SH-SY5Y (cell line): Measurements from ENCODE around the gene ABCA7.

Experiments
- GATA2 ChIP-seq: IDR thresholded peaks from 2 replicates; pipeline ENCODE4 v1.6.1; 2011; ENCODE audit warnings: mild to moderate bottlenecking, low read depth, low read length
- GATA3 ChIP-seq: IDR thresholded peaks from 2 replicates; pipeline ENCODE4 v1.6.1; 2011; ENCODE audit warnings: low read depth, mild to moderate bottlenecking, low read length, moderate library complexity

DNA sequence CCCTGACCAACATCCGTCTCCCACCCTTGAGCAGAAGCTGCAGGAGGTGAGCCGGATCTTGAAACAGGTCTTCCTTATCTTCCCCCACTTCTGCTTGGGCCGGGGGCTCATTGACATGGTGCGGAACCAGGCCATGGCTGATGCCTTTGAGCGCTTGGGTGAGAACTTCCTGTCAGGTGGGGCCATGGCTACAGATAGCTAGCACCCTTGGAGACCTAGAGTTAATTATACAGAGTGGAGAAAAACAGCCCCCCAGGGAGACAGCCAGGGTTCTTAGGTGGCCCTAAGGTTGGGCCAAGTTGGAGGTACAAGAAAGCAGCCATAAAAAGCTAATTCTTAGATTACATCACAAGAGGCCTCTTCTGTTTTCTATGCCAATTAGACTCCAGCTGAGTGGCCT, 18.2 kb downstream of the ABCA7 start:
- no peak for TF ChIP-seq GATA3
- no peak for TF ChIP-seq GATA2
